OCI-LY7 (cell line): ENCODE results near the gene MACROD2. TPM values are rescaled to one million over a fixed set of nuclear protein-coding genes. Genes with fewer than 3 reads are reported as not detected.

Experiments
- BruUV-seq: library from RNA; stranded (reverse); fragments of 400-500 nt; replicated peaks from 2 replicates; lab custom pipeline; 2021; lab: Mats Ljungman, UMichigan
- CTCF ChIA-PET: fragments of 300-600 bp; sonication (Branson Sonifier 250); formaldehyde crosslinking; loops from one replicate; lab custom pipeline; 2022; ENCODE audit warnings: antibody characterized with exemption; ENCODE audit not compliant: unreplicated experiment; lab: Charles Lee
- POLR2A ChIA-PET: fragments of 300-600 bp; sonication (Branson Sonifier 250); formaldehyde crosslinking; loops from one replicate; lab custom pipeline; 2022; ENCODE audit warnings: antibody characterized with exemption; lab: Charles Lee
- DNase-seq: peaks from one replicate; pipeline ENCODE4 v3.0.0-alpha.2; 2015; ENCODE audit warnings: low spot score
- H2AFZ ChIP-seq: fragments of 200-600 bp; sonication (generic), shearing (Covaris generic); 2 replicates; pipeline ENCODE4 v1.6.1; 2014; ENCODE audit warnings: mild to moderate bottlenecking, antibody characterized with exemption, low read length, moderate library complexity
- H3K27ac ChIP-seq: fragments of 200-600 bp; sonication (generic); 2 replicates; pipeline ENCODE4 v1.5.1; 2014; ENCODE audit warnings: mixed run types, low read depth, mild to moderate bottlenecking, moderate library complexity, low read length, inconsistent platforms; ENCODE audit not compliant: poor library complexity, severe bottlenecking
- H3K36me3 ChIP-seq: fragments of 200-600 bp; sonication (generic); 2 replicates; pipeline ENCODE4 v1.6.1; 2014; ENCODE audit warnings: mild to moderate bottlenecking, antibody characterized with exemption, low read length, moderate library complexity, mixed read lengths; ENCODE audit not compliant: insufficient read depth
- H3K4me1 ChIP-seq: fragments of 200-600 bp; sonication (generic); 2 replicates; pipeline ENCODE4 v1.5.1; 2014; ENCODE audit warnings: mild to moderate bottlenecking, low read length; ENCODE audit not compliant: insufficient read depth, poor library complexity, severe bottlenecking
- H3K4me2 ChIP-seq: fragments of 200-600 bp; sonication (generic); 2 replicates; pipeline ENCODE4 v1.6.1; 2014; ENCODE audit warnings: mild to moderate bottlenecking, low read length
- H3K4me3 ChIP-seq: fragments of 200-600 bp; sonication (generic); 2 replicates; pipeline ENCODE4 v1.5.1; 2014; ENCODE audit warnings: mild to moderate bottlenecking, low read depth, low read length; ENCODE audit not compliant: poor library complexity, severe bottlenecking
- H3K79me2 ChIP-seq: fragments of 200-600 bp; sonication (generic); 2 replicates; pipeline ENCODE4 v1.6.1; 2016; ENCODE audit warnings: low read depth, mild to moderate bottlenecking, low read length, moderate library complexity, mixed read lengths; ENCODE audit not compliant: insufficient read depth
- H3K9me2 ChIP-seq: fragments of 200-600 bp; sonication (generic); 2 replicates; pipeline ENCODE4 v1.6.1; 2016; ENCODE audit warnings: mild to moderate bottlenecking, low read length, mixed read lengths; ENCODE audit not compliant: insufficient read depth
- H3K9me3 ChIP-seq: fragments of 200-600 bp; sonication (generic); 2 replicates; pipeline ENCODE4 v1.6.1; 2014; ENCODE audit warnings: mild to moderate bottlenecking, mixed run types, low read length, mixed read lengths
- H4K20me1 ChIP-seq: fragments of 200-600 bp; sonication (generic); 2 replicates; pipeline ENCODE4 v1.6.1; 2014; ENCODE audit warnings: mild to moderate bottlenecking, antibody characterized with exemption, low read length, moderate library complexity, mixed read lengths; ENCODE audit not compliant: insufficient read depth
- EZH2phosphoT487 ChIP-seq: fragments of 200-600 bp; sonication (generic); IDR thresholded peaks from 2 replicates; pipeline ENCODE4 v1.6.1; 2018; ENCODE audit warnings: low read depth, borderline replicate concordance, mild to moderate bottlenecking, mixed run types, antibody characterized with exemption, low read length, moderate library complexity, mixed read lengths
- intact Hi-C: fragments of 100-400 bp; cut with micrococcal nuclease; formaldehyde crosslinking; loops from one replicate; pipeline ENCODE4 v1.10.0; 2022; ENCODE audit not compliant: unreplicated experiment
- total RNA-seq, 2 experiments: library from RNA; depleted of rRNA in 1 of 2; stranded (reverse); fragments of >200 nt in 1 of 2; shearing (Covaris generic) in 1 of 2; gene quantifications; 2 replicates each; pipeline ENCODE4 v1.2.3, GENCODE V29; 2014 to 2022
- TF ChIP-seq, protein P1 (sequence below): fragments of 200-600 bp; sonication (generic); conservative IDR thresholded peaks from 2 replicates; pipeline ENCODE4 v1.5.1; 2014; ENCODE audit warnings: mild to moderate bottlenecking, antibody characterized with exemption, low read length, moderate library complexity, mixed read lengths

Gene MACROD2
- total RNA-seq, 2 experiments from 2014 or later = 0.09 to 4.5 TPM

DNA sequence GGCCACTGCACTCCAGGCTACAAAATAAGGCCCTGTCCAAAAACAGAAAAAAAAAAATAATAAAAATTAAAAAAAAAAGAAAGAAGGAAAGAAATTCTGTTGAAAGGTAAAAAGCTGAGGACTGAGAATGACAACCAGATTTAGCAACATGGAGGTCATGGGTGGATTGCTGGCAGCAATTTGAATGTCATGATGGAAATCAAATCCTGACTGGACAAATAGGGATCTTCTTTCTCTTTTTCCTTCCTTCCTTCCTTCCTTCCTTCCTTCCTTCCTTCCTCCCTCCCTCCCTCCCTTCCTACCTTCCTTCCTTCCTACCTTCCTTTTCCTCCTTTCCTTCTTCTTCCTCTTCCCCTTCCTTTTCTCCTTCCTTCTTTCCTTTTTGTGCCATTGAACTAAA, 895.4 kb downstream of the MACROD2 start:
- H3K4me1 ChIP-seq = no peaks in the 10 kb centered on the region
- no peaks in the 10 kb centered on the region for H4K20me1 ChIP-seq
- ChIA-PET CTCF (no interaction called here), POLR2A (interaction anchor here (0.6 kb wide), 1 partner anchor 21 kb away, joined by 3 read pairs; no protein-coding TSS in a partner anchor)
- no peak for DNase-seq
- intact Hi-C loops = no loop called here
- no peak overlapping the region for H2AFZ ChIP-seq
- TF ChIP-seq, protein P1, sequence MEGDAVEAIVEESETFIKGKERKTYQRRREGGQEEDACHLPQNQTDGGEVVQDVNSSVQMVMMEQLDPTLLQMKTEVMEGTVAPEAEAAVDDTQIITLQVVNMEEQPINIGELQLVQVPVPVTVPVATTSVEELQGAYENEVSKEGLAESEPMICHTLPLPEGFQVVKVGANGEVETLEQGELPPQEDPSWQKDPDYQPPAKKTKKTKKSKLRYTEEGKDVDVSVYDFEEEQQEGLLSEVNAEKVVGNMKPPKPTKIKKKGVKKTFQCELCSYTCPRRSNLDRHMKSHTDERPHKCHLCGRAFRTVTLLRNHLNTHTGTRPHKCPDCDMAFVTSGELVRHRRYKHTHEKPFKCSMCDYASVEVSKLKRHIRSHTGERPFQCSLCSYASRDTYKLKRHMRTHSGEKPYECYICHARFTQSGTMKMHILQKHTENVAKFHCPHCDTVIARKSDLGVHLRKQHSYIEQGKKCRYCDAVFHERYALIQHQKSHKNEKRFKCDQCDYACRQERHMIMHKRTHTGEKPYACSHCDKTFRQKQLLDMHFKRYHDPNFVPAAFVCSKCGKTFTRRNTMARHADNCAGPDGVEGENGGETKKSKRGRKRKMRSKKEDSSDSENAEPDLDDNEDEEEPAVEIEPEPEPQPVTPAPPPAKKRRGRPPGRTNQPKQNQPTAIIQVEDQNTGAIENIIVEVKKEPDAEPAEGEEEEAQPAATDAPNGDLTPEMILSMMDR = no peak
- TF ChIP-seq EZH2phosphoT487 = no peak
- no peaks in the 10 kb centered on the region for H3K9me2 ChIP-seq
- no peaks in the 10 kb centered on the region for H3K79me2 ChIP-seq
- no peak overlapping the region for H3K27ac ChIP-seq
- H3K9me3 ChIP-seq = no peaks in the 10 kb centered on the region
- no peak overlapping the region for H3K4me3 ChIP-seq
- no peaks in the 10 kb centered on the region for H3K36me3 ChIP-seq
- H3K4me2 ChIP-seq = no peak overlapping the region
- no TSS peak for BruUV-seq

DNA sequence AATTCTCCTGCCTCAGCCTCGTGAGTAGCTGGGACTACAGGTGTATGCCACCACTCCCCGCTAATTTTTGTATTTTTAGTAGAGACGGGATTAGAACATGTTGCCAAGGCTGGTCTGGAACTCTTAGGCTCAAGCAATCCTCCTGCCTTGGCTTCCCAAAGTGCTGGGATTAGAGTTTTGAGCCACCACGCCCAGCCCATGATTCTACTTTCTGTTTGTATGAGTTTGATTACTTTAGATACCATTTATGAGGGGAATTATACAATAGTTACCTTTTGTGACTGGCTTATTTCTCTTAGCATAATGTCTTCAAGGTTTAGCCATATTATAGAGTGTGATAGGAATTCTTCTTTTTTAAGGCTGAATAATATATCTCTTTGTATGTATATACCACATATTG, 897.5 kb downstream of the MACROD2 start:
- H3K27ac ChIP-seq = no peak overlapping the region
- BruUV-seq = no TSS peak
- H3K36me3 ChIP-seq = no peaks in the 10 kb centered on the region
- CTCF ChIA-PET = no interaction called here
- no peaks in the 10 kb centered on the region for H3K79me2 ChIP-seq
- no peak overlapping the region for H3K4me3 ChIP-seq
- H3K9me2 ChIP-seq = no peaks in the 10 kb centered on the region
- TF ChIP-seq, protein P1 = no peak
- TF ChIP-seq EZH2phosphoT487 = no peak
- H3K9me3 ChIP-seq = no peaks in the 10 kb centered on the region
- no peak overlapping the region for H3K4me2 ChIP-seq
- no peak for DNase-seq
- intact Hi-C loops = no loop called here
- POLR2A ChIA-PET = no interaction called here
- no peaks in the 10 kb centered on the region for H4K20me1 ChIP-seq
- no peak overlapping the region for H2AFZ ChIP-seq
- H3K4me1 ChIP-seq = no peaks in the 10 kb centered on the region

DNA sequence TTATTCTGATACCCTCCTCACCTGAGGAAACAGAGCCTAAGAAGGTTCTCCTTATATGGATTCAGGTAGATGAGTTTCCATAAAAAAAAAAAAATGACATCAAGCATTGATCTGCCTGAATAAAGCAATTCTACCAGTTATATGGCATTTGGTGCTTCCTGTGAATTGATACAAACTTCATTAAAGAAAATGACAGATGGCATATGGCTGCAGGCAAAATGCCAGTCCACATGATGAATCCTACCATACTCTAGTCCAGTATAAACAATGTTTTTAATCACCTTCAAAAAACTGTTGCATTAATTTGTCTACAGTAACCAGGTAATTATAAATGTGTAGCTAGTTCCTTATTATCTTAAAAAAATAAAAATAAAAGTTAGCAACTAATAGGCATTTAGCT, 901.3 kb downstream of the MACROD2 start:
- Histone ChIP-seq H4K20me1 (no peaks in the 10 kb centered on the region), H3K4me2 (no peak overlapping the region), H3K4me3 (no peak overlapping the region), H3K9me2 (no peaks in the 10 kb centered on the region), H3K4me1 (no peaks in the 10 kb centered on the region), H3K79me2 (no peaks in the 10 kb centered on the region), H3K9me3 (no peaks in the 10 kb centered on the region), H3K27ac (no peak overlapping the region), H2AFZ (no peak overlapping the region), H3K36me3 (no peaks in the 10 kb centered on the region)
- no TSS peak for BruUV-seq
- POLR2A ChIA-PET = no interaction called here
- DNase-seq = no peak
- intact Hi-C loops = no loop called here
- CTCF ChIA-PET = no interaction called here
- TF ChIP-seq, protein P1 = no peak
- no peak for TF ChIP-seq EZH2phosphoT487
